Liver (tissue), 3 donors: ENCODE results near the gene OSGEP.

Experiments used
- CTCF ChIP-seq: fragments of 150-350 bp; IDR thresholded peaks from 2 replicates; pipeline ENCODE4 v1.5.1; 2017; ENCODE audit warnings: improper control_type of control experiment, low read depth, low read length; ENCODE audit not compliant: missing input control
- FOXA1 ChIP-seq: IDR thresholded peaks from 2 replicates; pipeline ENCODE4 v1.6.1; 2016; ENCODE audit warnings: antibody characterized with exemption
- GABPA ChIP-seq, 2 donors: IDR thresholded peaks in 1 of 2; conservative IDR thresholded peaks in 1 of 2; 2 replicates each; pipeline ENCODE4 v1.6.1; 2016; ENCODE audit warnings: antibody characterized with exemption in 2 of 2, mild to moderate bottlenecking in 1 of 2, moderate library complexity in 1 of 2
- TF ChIP-seq, protein P1 (sequence below): IDR thresholded peaks from 2 replicates; pipeline ENCODE4 v1.6.1; 2016; ENCODE audit warnings: antibody characterized with exemption, mild to moderate bottlenecking
- donor health status: healthy.
- donor health status: healthy.

- TF ChIP-seq, protein P1, sequence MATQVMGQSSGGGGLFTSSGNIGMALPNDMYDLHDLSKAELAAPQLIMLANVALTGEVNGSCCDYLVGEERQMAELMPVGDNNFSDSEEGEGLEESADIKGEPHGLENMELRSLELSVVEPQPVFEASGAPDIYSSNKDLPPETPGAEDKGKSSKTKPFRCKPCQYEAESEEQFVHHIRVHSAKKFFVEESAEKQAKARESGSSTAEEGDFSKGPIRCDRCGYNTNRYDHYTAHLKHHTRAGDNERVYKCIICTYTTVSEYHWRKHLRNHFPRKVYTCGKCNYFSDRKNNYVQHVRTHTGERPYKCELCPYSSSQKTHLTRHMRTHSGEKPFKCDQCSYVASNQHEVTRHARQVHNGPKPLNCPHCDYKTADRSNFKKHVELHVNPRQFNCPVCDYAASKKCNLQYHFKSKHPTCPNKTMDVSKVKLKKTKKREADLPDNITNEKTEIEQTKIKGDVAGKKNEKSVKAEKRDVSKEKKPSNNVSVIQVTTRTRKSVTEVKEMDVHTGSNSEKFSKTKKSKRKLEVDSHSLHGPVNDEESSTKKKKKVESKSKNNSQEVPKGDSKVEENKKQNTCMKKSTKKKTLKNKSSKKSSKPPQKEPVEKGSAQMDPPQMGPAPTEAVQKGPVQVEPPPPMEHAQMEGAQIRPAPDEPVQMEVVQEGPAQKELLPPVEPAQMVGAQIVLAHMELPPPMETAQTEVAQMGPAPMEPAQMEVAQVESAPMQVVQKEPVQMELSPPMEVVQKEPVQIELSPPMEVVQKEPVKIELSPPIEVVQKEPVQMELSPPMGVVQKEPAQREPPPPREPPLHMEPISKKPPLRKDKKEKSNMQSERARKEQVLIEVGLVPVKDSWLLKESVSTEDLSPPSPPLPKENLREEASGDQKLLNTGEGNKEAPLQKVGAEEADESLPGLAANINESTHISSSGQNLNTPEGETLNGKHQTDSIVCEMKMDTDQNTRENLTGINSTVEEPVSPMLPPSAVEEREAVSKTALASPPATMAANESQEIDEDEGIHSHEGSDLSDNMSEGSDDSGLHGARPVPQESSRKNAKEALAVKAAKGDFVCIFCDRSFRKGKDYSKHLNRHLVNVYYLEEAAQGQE: no peak
- no peak for TF ChIP-seq CTCF
- no peak for TF ChIP-seq GABPA (IDR thresholded peaks at IDR 0.05 in 1 of 2, conservative IDR thresholded peaks at IDR 0.05 in 1 of 2)
- TF ChIP-seq FOXA1: no peak
These were observed 22.2 kb upstream of the OSGEP start for GRCh38 chr14:20476776-20477175.
